Right atrium auricular region (tissue), 2 donors: ENCODE measurements around the gene STRN4. TPM values are rescaled to one million over a fixed set of nuclear protein-coding genes. Genes with fewer than 3 reads are reported as not detected.

ENCODE experiments used
- DNase-seq: peaks from one replicate; pipeline ENCODE4 v3.0.0-alpha.2; 2019; ENCODE audit warnings: low spot score
- H3K27ac ChIP-seq, 2 donors: fragments of 200-600 bp; sonication (generic); 1 replicate in 1 of 2; 2 replicates in 1 of 2; pipeline ENCODE4 v1.5.1; 2016 to 2019
- H3K27me3 ChIP-seq, 2 donors: fragments of 200-600 bp; sonication (generic); one replicate each; pipeline versions ENCODE4 v1.5.1 to v1.6.0; 2017 to 2019
- H3K36me3 ChIP-seq: fragments of 200-600 bp; sonication (generic); one replicate; pipeline ENCODE4 v1.5.1; 2016
- H3K4me1 ChIP-seq, 2 donors: fragments of 200-600 bp; sonication (generic); one replicate each; pipeline versions ENCODE4 v1.5.1 to v1.6.0; 2017 to 2019
- H3K4me3 ChIP-seq, 2 donors: fragments of 200-600 bp; sonication (generic); 1 replicate in 1 of 2; 2 replicates in 1 of 2; pipeline ENCODE4 v1.5.1; 2017 to 2019; ENCODE audit warnings: mild to moderate bottlenecking in 1 of 2, moderate library complexity in 1 of 2
- H3K9me3 ChIP-seq, 2 donors: fragments of 200-600 bp; sonication (generic); one replicate each; pipeline ENCODE4 v1.5.1; 2019
- total RNA-seq, 2 donors: library from RNA; depleted of rRNA; stranded (reverse); fragments of >200 nt; gene quantifications; one replicate each; pipeline ENCODE4 v1.1.0, GENCODE V29; 2016
- TF ChIP-seq, protein P1 (sequence below), 2 donors: fragments of 200-600 bp; sonication (generic); IDR thresholded peaks; one replicate each; pipeline ENCODE4 v1.5.1; 2019; ENCODE audit warnings: antibody characterized with exemption in 2 of 2

The STRN4 gene
- total RNA-seq, 2 donors from 2014 or later: 46.6 to 65.4 TPM

DNA sequence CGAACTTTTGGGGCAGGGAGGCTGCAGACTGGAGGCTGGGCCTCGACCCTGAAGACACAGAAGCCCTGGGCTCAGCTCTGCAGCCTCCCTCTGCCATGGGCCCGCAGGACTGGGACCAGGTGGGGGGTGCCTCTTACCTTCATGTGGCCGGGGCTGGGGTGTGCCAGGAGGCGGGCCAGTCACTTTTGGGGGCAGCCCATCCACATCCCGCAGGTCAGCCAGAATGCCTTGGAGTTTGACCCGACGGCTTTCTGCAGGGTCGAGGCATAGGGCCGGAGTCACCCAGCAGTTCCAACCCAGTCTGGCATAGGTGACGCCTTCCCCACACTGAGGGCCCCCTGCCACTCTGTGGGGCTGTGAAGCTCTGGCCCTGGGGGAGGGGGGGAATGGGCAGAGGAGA is 18.5 kb downstream of the STRN4 start:
- DNase-seq: no peak
- peaks cover 90% of the 10 kb centered on the region for H3K36me3 ChIP-seq
- TF ChIP-seq, protein P1, sequence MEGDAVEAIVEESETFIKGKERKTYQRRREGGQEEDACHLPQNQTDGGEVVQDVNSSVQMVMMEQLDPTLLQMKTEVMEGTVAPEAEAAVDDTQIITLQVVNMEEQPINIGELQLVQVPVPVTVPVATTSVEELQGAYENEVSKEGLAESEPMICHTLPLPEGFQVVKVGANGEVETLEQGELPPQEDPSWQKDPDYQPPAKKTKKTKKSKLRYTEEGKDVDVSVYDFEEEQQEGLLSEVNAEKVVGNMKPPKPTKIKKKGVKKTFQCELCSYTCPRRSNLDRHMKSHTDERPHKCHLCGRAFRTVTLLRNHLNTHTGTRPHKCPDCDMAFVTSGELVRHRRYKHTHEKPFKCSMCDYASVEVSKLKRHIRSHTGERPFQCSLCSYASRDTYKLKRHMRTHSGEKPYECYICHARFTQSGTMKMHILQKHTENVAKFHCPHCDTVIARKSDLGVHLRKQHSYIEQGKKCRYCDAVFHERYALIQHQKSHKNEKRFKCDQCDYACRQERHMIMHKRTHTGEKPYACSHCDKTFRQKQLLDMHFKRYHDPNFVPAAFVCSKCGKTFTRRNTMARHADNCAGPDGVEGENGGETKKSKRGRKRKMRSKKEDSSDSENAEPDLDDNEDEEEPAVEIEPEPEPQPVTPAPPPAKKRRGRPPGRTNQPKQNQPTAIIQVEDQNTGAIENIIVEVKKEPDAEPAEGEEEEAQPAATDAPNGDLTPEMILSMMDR (IDR thresholded peaks at IDR 0.05): no peak
- H3K27me3 ChIP-seq: no peaks in the 10 kb centered on the region
- H3K27ac ChIP-seq: peak overlapping the region in 1 of 2 donors; percentile 29
- no peaks in the 10 kb centered on the region for H3K9me3 ChIP-seq
- H3K4me1 ChIP-seq: peaks cover 0 to 36% of the 10 kb centered on the region in 2 donors
- no peak overlapping the region for H3K4me3 ChIP-seq

GRCh38 chr19:46726971-46727501 is 19.2 kb downstream of the STRN4 start:
- H3K36me3 ChIP-seq: peaks cover 90% of the 10 kb centered on the region
- no peak for DNase-seq
- TF ChIP-seq, protein P1 (IDR thresholded peaks at IDR 0.05): no peak
- H3K4me3 ChIP-seq: no peak overlapping the region
- H3K27ac ChIP-seq: no peak overlapping the region
- H3K9me3 ChIP-seq: no peaks in the 10 kb centered on the region
- H3K4me1 ChIP-seq: peaks cover 0 to 35% of the 10 kb centered on the region in 2 donors
- H3K27me3 ChIP-seq: no peaks in the 10 kb centered on the region

- TF ChIP-seq, protein P1 (IDR thresholded peaks at IDR 0.05): no peak
- Histone ChIP-seq H3K4me3 (no peak overlapping the region), H3K4me1 (peaks cover 0 to 35% of the 10 kb centered on the region in 2 donors), H3K36me3 (peaks cover 94% of the 10 kb centered on the region), H3K27me3 (no peaks in the 10 kb centered on the region), H3K9me3 (no peaks in the 10 kb centered on the region), H3K27ac (no peak overlapping the region)
- DNase-seq: no peak
Measured at GRCh38 chr19:46726551-46726950, 19.7 kb downstream of the STRN4 start.

GRCh38 chr19:46725859-46726393 is 20.3 kb downstream of the STRN4 start:
- Histone ChIP-seq H3K4me1 (peaks cover 0 to 35% of the 10 kb centered on the region in 2 donors), H3K9me3 (no peaks in the 10 kb centered on the region), H3K27me3 (no peaks in the 10 kb centered on the region), H3K4me3 (no peak overlapping the region), H3K36me3 (peaks cover 95% of the 10 kb centered on the region), H3K27ac (no peak overlapping the region)
- TF ChIP-seq, protein P1 (IDR thresholded peaks at IDR 0.05): no peak
- DNase-seq: no peak

DNA sequence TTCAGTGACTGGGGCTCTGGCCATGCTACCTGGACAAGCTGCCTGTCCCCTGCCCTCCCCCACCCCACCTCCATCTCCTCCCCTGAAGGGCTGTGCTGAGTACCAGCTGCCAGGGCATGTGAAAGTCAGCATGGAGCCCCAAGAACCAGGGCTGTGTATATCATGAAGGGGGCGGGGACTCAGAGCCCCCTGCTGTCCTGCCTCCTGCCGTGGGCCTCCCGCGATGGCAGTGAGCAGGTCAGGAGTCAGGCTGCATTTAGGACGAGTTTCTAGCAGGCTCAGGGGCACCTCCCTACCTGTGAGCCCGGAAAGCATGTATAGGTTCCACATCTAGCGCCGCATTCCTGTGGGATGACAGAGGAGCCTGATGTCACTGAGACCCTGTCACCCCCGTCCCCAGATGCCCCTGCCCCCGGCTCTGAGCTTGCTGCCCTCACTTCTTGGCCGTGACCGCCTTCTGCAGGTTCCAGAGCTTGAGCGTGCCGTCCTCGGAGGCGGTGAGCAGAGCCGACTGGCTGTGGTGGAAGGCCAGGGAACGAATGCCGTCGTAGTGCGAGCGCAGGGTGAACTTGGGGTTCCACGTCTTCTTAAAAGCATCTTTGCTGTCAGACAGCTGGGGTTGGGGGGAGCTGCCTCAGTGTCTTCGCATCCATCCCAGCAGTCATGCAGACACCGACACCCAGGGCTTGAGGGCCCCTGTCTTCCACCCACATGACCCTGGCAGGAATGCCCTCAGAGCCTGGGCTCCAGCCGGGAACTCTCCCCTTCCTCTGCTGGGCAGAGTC is 21.0 kb downstream of the STRN4 start:
- H3K27ac ChIP-seq: no peak overlapping the region
- TF ChIP-seq, protein P1 (IDR thresholded peaks at IDR 0.05): no peak
- H3K9me3 ChIP-seq: no peaks in the 10 kb centered on the region
- peaks cover 0 to 35% of the 10 kb centered on the region in 2 donors for H3K4me1 ChIP-seq
- DNase-seq: no peak
- H3K36me3 ChIP-seq: peaks cover 95% of the 10 kb centered on the region
- no peak overlapping the region for H3K4me3 ChIP-seq
- H3K27me3 ChIP-seq: no peaks in the 10 kb centered on the region
